B cell (primary cell): ENCODE measurements around the gene SAMD10. TPM values are rescaled to one million over a fixed set of nuclear protein-coding genes. Genes with fewer than 3 reads are reported as not detected.
A peak's percentile ranks its signal among the peaks of the same experiment; 100 is the strongest.
"Not testable (repeated sequence)": the region's sequence is repeated elsewhere in the genome, so short reads cannot be mapped to it uniquely, and the experiment has no call there.

Source experiments
- ATAC-seq: fragments of 200-7000 bp; cut with Tn5 transposase; one replicate; pipeline ENCODE4 v1.10.0; 2021; ENCODE audit warnings: low read depth, mild to moderate bottlenecking, moderate number of reproducible peaks, moderate library complexity
- CTCF ChIA-PET: fragments of 350-600 bp; sonication (Branson Sonifier 250); formaldehyde crosslinking; loops from one replicate; lab custom pipeline; 2021; ENCODE audit warnings: antibody characterized with exemption, inconsistent platforms; lab: Charles Lee
- POLR2A ChIA-PET: fragments of 350-600 bp; sonication (Branson Sonifier 250); formaldehyde crosslinking; loops from one replicate; lab custom pipeline; 2021; ENCODE audit warnings: antibody characterized with exemption; lab: Charles Lee
- DNase-seq: peaks from one replicate; pipeline ENCODE4 v3.0.0; 2013
- H2AFZ ChIP-seq: 2 replicates; pipeline ENCODE4 v1.6.1; 2012; ENCODE audit warnings: mild to moderate bottlenecking, low read depth, low read length; ENCODE audit not compliant: insufficient read depth, poor library complexity, severe bottlenecking
- H3K27ac ChIP-seq, 2 donors: 1 replicate in 1 of 2; 2 replicates in 1 of 2; pipeline ENCODE4 v1.5.1; 2012 to 2013; ENCODE audit warnings: low read length in 2 of 2, mild to moderate bottlenecking in 2 of 2, moderate library complexity in 1 of 2
- H3K27me3 ChIP-seq, 4 experiments: fragments of 200-600 bp in 1 of 4; sonication (generic) in 1 of 4; replicated peaks in 1 of 4; 1 replicate in 2 of 4; 2 replicates in 2 of 4; pipeline versions ENCODE4 v1.6.1 to v1.7.0; 2013 to 2016; ENCODE audit warnings: low read length in 3 of 4, mild to moderate bottlenecking in 2 of 4, mixed read lengths in 1 of 4, moderate library complexity in 1 of 4; ENCODE audit not compliant: insufficient read depth in 4 of 4, control insufficient read depth in 3 of 4; ENCODE audit errors: control extremely low read depth in 1 of 4
- H3K36me3 ChIP-seq, 2 experiments: replicated peaks in 1 of 2; 1 replicate in 1 of 2; 2 replicates in 1 of 2; pipeline versions ENCODE4 v1.6.1 to v1.7.1; 2013; ENCODE audit warnings: low read length in 1 of 2; ENCODE audit not compliant: insufficient read depth in 2 of 2, control insufficient read depth in 1 of 2; ENCODE audit errors: control extremely low read depth in 1 of 2, extremely low read depth in 1 of 2
- H3K4me1 ChIP-seq, 2 donors: fragments of 200-600 bp in 1 of 2; sonication (generic) in 1 of 2; 1 replicate in 1 of 2; 2 replicates in 1 of 2; pipeline versions ENCODE4 v1.5.1 to v1.6.1; 2013 to 2017; ENCODE audit warnings: low read length in 2 of 2; ENCODE audit not compliant: control insufficient read depth in 2 of 2, insufficient read depth in 2 of 2
- H3K4me2 ChIP-seq: replicated peaks from 2 replicates; pipeline ENCODE3; 2012; ENCODE audit warnings: mild to moderate bottlenecking, low read depth, low read length; ENCODE audit not compliant: poor library complexity, severe bottlenecking
- H3K4me3 ChIP-seq, 5 experiments: fragments of 200-600 bp in 1 of 5; sonication (generic) in 1 of 5; 1 replicate in 3 of 5; 2 replicates in 2 of 5; pipeline versions ENCODE4 v1.5.1 to v1.7.0; 2011 to 2016; ENCODE audit warnings: low read length in 4 of 5, mild to moderate bottlenecking in 4 of 5, low read depth in 2 of 5, control low read depth in 1 of 5, moderate library complexity in 1 of 5; ENCODE audit not compliant: insufficient read depth in 1 of 5; ENCODE audit errors: control extremely low read depth in 1 of 5, extremely low read depth in 1 of 5
- H3K79me2 ChIP-seq: fragments of 200-600 bp; sonication (generic); one replicate; pipeline ENCODE4 v1.6.0; 2016; ENCODE audit warnings: low read length; ENCODE audit not compliant: control insufficient read depth, insufficient read depth
- H3K9ac ChIP-seq: fragments of 200-600 bp; sonication (generic); 2 replicates; pipeline ENCODE4 v1.6.1; 2017; ENCODE audit warnings: mild to moderate bottlenecking, low read length, moderate library complexity
- H3K9me3 ChIP-seq, 3 donors: one replicate each; pipeline versions ENCODE4 v1.6.1 to v1.7.1; 2013; ENCODE audit warnings: low read length in 2 of 3; ENCODE audit not compliant: control insufficient read depth in 2 of 3, insufficient read depth in 1 of 3; ENCODE audit errors: control extremely low read depth in 1 of 3
- H4K20me1 ChIP-seq: 2 replicates; pipeline ENCODE4 v1.6.0; 2012; ENCODE audit warnings: mild to moderate bottlenecking, low read length; ENCODE audit not compliant: insufficient read depth, control insufficient read depth, poor library complexity, severe bottlenecking
- H3K27ac Mint-ChIP-seq: one replicate; pipeline ENCODE4 v1.8.0; 2021; ENCODE audit warnings: mixed read lengths
- H3K27me3 Mint-ChIP-seq: one replicate; pipeline ENCODE4 v1.8.0; 2021; ENCODE audit warnings: mixed read lengths
- H3K4me1 Mint-ChIP-seq: one replicate; pipeline ENCODE4 v1.8.0; 2021; ENCODE audit warnings: mixed read lengths
- H3K4me3 Mint-ChIP-seq: one replicate; pipeline ENCODE4 v1.8.0; 2021; ENCODE audit warnings: mixed read lengths
- H3K9me3 Mint-ChIP-seq: one replicate; pipeline ENCODE4 v1.8.0; 2022; ENCODE audit warnings: mixed read lengths; ENCODE audit not compliant: insufficient read depth
- CTCF ChIP-seq: fragments of 200-600 bp; IDR thresholded peaks from one replicate; pipeline ENCODE4 v1.8.0; 2022; ENCODE audit warnings: antibody characterized with exemption, mild to moderate bottlenecking
- EZH2 ChIP-seq: IDR thresholded peaks from 2 replicates; pipeline ENCODE4 v1.6.1; 2012; ENCODE audit warnings: borderline replicate concordance, low read depth, mild to moderate bottlenecking, moderate library complexity, low read length; ENCODE audit not compliant: insufficient read depth, poor library complexity, severe bottlenecking
- WGBS: methylation state at CpG from one replicate; pipeline ENCODE4 v1.1.5; 2013; ENCODE audit warnings: missing lambda C conversion rate; ENCODE audit not compliant: insufficient coverage; 5-methylcytosine and 5-hydroxymethylcytosine counted together
- intact Hi-C: fragments of 100-400 bp; cut with micrococcal nuclease; formaldehyde crosslinking; loops from one replicate; pipeline ENCODE4 v1.10.0; 2022
- polyA plus RNA-seq: library from polyadenylated mRNA; depleted of rRNA; stranded (reverse); fragments of >200 nt; gene quantifications from 2 replicates; pipeline ENCODE4 v1.2.3, GENCODE V29; 2012
- total RNA-seq, 2 donors: library from RNA; stranded (reverse); fragments of 120-200 nt in 1 of 2; gene quantifications; 1 replicate in 1 of 2; 2 replicates in 1 of 2; pipeline versions ENCODE4 v1.2.3 to v1.2.4, GENCODE V29; 2013 to 2022

The SAMD10 gene
- total and polyA plus RNA-seq, 2 donors (not counting 1 experiment from before 2014, with no cell fraction given): 12.7 to 34.2 TPM

GRCh38 chr20:64012385-64013154, 33.1 kb upstream of the SAMD10 start:
- H3K4me1 Mint-ChIP-seq, H3K4me3 Mint-ChIP-seq, CTCF ChIA-PET, H3K9me3 Mint-ChIP-seq, intact Hi-C loops, H3K27me3 Mint-ChIP-seq, H3K9ac ChIP-seq, H3K27ac Mint-ChIP-seq, H2AFZ ChIP-seq, H3K4me1 ChIP-seq, H3K4me2 ChIP-seq, DNase-seq, H3K4me3 ChIP-seq, H3K27me3 ChIP-seq, ATAC-seq: not testable (repeated sequence)
- H3K36me3 ChIP-seq: peaks cover 5 to 70% of the 10 kb centered on the region in 2 experiments
- no CpG with 5 or more reads among the region's 20 CpGs for WGBS
- H3K9me3 ChIP-seq: peaks cover 0 to 13% (median 0%) of the 10 kb centered on the region in 3 donors
- POLR2A ChIA-PET: interaction anchor here (0.6 kb wide), 1 partner anchor 294 kb away, joined by 3 read pairs; no protein-coding TSS in a partner anchor
- peaks cover 25% of the 10 kb centered on the region for H4K20me1 ChIP-seq
- H3K79me2 ChIP-seq: peaks cover 23% of the 10 kb centered on the region
- H3K27ac ChIP-seq: peak overlapping the region; percentile 29 to 60

- TF ChIP-seq EZH2 (no peak), CTCF (no peak)
- Mint-ChIP-seq H3K9me3 (no peaks in the 10 kb centered on the region), H3K27me3 (no peaks in the 10 kb centered on the region), H3K27ac (no peak overlapping the region), H3K4me3 (no peak overlapping the region), H3K4me1 (peaks cover 2% of the 10 kb centered on the region)
- Histone ChIP-seq H4K20me1 (peaks cover 37% of the 10 kb centered on the region), H3K27ac (no peak overlapping the region), H3K36me3 (peaks cover 5 to 70% of the 10 kb centered on the region in 2 experiments), H3K4me2 (no peak overlapping the region), H3K27me3 (no peaks in the 10 kb centered on the region), H3K9ac (no peak overlapping the region), H3K9me3 (peaks cover 0 to 13% (median 0%) of the 10 kb centered on the region in 3 donors), H3K4me3 (no peak overlapping the region), H3K4me1 (peaks cover 0 to 8% of the 10 kb centered on the region in 2 donors), H2AFZ (no peak overlapping the region), H3K79me2 (peaks cover 30% of the 10 kb centered on the region)
- peak; percentile 16 for DNase-seq
- 97% methylated on average over 16 of the region's 16 CpGs for WGBS
- ChIA-PET CTCF (no interaction called here), POLR2A (no interaction called here)
- intact Hi-C loops: no loop called here
- ATAC-seq: no peak
Observed at GRCh38 chr20:64011366-64011779, 31.9 kb upstream of the SAMD10 start.
